Gastroesophageal sphincter (tissue), 4 donors: ENCODE results near the gene CCDC34. TPM values are rescaled to one million over a fixed set of nuclear protein-coding genes. Genes with fewer than 3 reads are reported as not detected.
A peak's percentile ranks its signal among the peaks of the same experiment; 100 is the strongest.

Experiments
- ATAC-seq: fragments of 150-250 bp; one replicate; pipeline ENCODE4 v1.9.1; 2016; ENCODE audit warnings: mild to moderate bottlenecking, moderate library complexity
- H3K27ac ChIP-seq, 4 donors: fragments of 200-600 bp; sonication (generic) in 3 of 4; 1 replicate in 3 of 4; 2 replicates in 1 of 4; pipeline ENCODE4 v1.5.1; 2016 to 2019
- H3K27me3 ChIP-seq: fragments of 200-600 bp; sonication (generic); one replicate; pipeline ENCODE4 v1.5.1; 2019
- H3K36me3 ChIP-seq, 2 donors: fragments of 200-600 bp; sonication (generic); one replicate each; pipeline ENCODE4 v1.5.1; 2019; ENCODE audit warnings: control low read depth in 1 of 2
- H3K4me1 ChIP-seq, 3 donors: fragments of 200-600 bp; sonication (generic); 1 replicate in 2 of 3; 2 replicates in 1 of 3; pipeline ENCODE4 v1.5.1; 2016 to 2019; ENCODE audit warnings: control low read depth in 2 of 3
- H3K4me3 ChIP-seq, 2 donors: fragments of 200-600 bp; sonication (generic); one replicate each; pipeline ENCODE4 v1.5.1; 2019; ENCODE audit warnings: mild to moderate bottlenecking in 1 of 2, moderate library complexity in 1 of 2
- H3K9me3 ChIP-seq, 3 donors: fragments of 200-600 bp; sonication (generic); one replicate each; pipeline ENCODE4 v1.5.1; 2017 to 2019; ENCODE audit warnings: control low read depth in 2 of 3
- EP300 ChIP-seq: sonication (generic); formaldehyde crosslinking; IDR thresholded peaks from one replicate; pipeline ENCODE4 v1.6.1; 2017; ENCODE audit warnings: antibody characterized with exemption, mild to moderate bottlenecking
- POLR2A ChIP-seq, 2 donors: fragments of 450-650 bp; IDR thresholded peaks; one replicate each; pipeline ENCODE4 v1.6.1; 2017; ENCODE audit warnings: antibody characterized with exemption in 2 of 2, mild to moderate bottlenecking in 2 of 2, moderate library complexity in 1 of 2
- POLR2AphosphoS5 ChIP-seq: sonication (generic); formaldehyde crosslinking; IDR thresholded peaks from one replicate; pipeline ENCODE4 v1.6.1; 2017; ENCODE audit warnings: antibody characterized with exemption
- WGBS, 2 donors: methylation state at CpG; one replicate each; pipeline ENCODE4 v1.1.5; 2018; ENCODE audit warnings: low coverage in 1 of 2; 5-methylcytosine and 5-hydroxymethylcytosine counted together
- total RNA-seq, 4 donors: library from RNA; depleted of rRNA; stranded (reverse); fragments of >200 nt; gene quantifications; one replicate each; pipeline ENCODE4 v1.1.0, GENCODE V29; 2016
- TF ChIP-seq, protein P1 (sequence below), 4 experiments: fragments of 200-600 bp in 2 of 4; fragments of 450-650 bp in 2 of 4; sonication (generic) in 1 of 4; IDR thresholded peaks; one replicate each; pipeline ENCODE4 v1.5.1; 2017 to 2019; ENCODE audit warnings: antibody characterized with exemption in 4 of 4, mild to moderate bottlenecking in 2 of 4, moderate library complexity in 2 of 4

CCDC34 gene, protein sequence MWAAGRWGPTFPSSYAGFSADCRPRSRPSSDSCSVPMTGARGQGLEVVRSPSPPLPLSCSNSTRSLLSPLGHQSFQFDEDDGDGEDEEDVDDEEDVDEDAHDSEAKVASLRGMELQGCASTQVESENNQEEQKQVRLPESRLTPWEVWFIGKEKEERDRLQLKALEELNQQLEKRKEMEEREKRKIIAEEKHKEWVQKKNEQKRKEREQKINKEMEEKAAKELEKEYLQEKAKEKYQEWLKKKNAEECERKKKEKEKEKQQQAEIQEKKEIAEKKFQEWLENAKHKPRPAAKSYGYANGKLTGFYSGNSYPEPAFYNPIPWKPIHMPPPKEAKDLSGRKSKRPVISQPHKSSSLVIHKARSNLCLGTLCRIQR
- 1 to 10 TPM in 3 of 4 donors, under 1 TPM in 1; 0.78 to 1.3 (median 1.1) TPM for total RNA-seq

DNA sequence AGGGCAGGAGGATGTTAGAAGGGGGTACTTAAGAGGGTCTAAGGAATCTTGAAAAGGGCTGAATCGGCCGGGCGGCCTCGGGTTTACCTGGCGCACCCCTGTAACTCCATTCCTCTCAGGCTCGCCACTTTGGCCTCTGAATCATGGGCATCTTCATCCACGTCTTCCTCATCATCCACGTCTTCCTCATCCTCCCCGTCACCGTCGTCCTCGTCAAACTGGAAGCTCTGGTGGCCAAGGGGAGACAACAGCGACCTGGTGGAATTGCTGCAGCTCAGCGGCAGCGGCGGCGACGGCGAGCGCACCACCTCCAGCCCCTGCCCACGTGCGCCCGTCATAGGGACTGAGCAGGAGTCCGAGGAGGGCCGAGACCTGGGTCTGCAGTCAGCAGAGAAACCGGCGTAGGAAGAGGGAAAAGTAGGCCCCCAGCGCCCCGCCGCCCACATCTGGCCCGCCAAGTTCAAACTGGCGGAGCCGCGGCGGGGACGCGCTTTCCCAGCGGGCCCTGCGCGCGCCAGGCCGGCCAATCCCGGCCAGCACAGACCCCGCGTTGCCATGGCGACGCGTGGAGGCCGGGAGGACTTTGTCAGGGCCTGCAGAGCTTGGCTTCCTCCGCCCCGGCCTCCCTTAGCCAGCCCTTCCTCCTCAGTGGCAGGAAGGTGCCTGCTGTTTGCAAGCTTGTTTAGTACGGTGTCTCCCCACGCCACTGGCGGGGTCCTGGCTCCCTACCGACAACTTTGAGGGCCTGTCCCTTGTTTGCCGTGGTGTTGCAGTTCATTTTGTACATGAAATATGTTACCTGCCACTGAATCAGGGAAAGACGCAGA lies at the start of gene CCDC34:
Gene CCDC34, minus strand, starts transcription at position 467 of the 827 bp plus-strand sequence. Its CDS starts 21 bp downstream, at position 446.
- Histone ChIP-seq H3K36me3 (peaks cover 0 to 6% of the 10 kb centered on the region in 2 donors), H3K27ac (peak within 1 kb of the TSS in 3 of 4 donors; percentile 21 to 70 (median 22)), H3K9me3 (no peaks in the 10 kb centered on the region), H3K4me1 (peaks cover 0 to 16% (median 7%) of the 10 kb centered on the region in 3 donors), H3K4me3 (peak within 1 kb of the TSS; percentile 47 to 72), H3K27me3 (no peaks in the 10 kb centered on the region)
- peak; percentile 98 for ATAC-seq
- WGBS, 2 donors: 0 to 2% methylated on average over 11 to 12 of the region's 57 CpGs
- TF ChIP-seq POLR2AphosphoS5 (peak; percentile 28), EP300 (no peak)
- TF ChIP-seq, protein P1, sequence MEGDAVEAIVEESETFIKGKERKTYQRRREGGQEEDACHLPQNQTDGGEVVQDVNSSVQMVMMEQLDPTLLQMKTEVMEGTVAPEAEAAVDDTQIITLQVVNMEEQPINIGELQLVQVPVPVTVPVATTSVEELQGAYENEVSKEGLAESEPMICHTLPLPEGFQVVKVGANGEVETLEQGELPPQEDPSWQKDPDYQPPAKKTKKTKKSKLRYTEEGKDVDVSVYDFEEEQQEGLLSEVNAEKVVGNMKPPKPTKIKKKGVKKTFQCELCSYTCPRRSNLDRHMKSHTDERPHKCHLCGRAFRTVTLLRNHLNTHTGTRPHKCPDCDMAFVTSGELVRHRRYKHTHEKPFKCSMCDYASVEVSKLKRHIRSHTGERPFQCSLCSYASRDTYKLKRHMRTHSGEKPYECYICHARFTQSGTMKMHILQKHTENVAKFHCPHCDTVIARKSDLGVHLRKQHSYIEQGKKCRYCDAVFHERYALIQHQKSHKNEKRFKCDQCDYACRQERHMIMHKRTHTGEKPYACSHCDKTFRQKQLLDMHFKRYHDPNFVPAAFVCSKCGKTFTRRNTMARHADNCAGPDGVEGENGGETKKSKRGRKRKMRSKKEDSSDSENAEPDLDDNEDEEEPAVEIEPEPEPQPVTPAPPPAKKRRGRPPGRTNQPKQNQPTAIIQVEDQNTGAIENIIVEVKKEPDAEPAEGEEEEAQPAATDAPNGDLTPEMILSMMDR (IDR thresholded peaks at IDR 0.05): peak in 2 of 4 experiments; percentile 11 to 15

DNA sequence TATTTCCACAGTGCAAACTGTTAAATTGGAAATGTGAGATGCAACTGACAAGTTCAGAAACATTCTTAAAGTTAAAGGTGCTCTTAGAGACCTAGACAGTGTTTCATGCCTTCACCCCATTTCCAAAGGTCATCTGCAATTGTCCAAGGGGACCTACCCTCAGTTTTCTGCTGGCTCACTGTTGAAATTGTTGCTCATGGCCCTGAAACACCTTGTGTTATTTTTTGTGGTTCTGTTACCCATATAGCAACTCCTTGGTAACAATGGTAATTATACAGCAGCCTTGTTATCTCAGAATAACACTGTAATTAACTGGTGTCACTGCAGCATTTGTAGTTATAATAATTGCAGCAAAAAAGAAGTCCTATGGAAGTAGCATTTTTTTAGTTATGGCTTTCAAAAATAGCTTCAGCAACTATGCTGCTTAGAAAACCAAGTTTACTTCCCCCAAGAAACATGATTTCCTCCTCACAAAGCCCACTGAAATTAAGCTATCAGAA lies 49.2 kb upstream of the CCDC34 start:
- Histone ChIP-seq H3K27me3 (no peaks in the 10 kb centered on the region), H3K4me1 (no peaks in the 10 kb centered on the region), H3K9me3 (no peaks in the 10 kb centered on the region), H3K27ac (no peak overlapping the region), H3K36me3 (no peaks in the 10 kb centered on the region), H3K4me3 (no peak overlapping the region)
- ATAC-seq: no peak
- no peak for TF ChIP-seq EP300
- no peak for TF ChIP-seq POLR2AphosphoS5
- TF ChIP-seq POLR2A (IDR thresholded peaks at IDR 0.05): no peak
- TF ChIP-seq, protein P1 (IDR thresholded peaks at IDR 0.05): no peak

DNA sequence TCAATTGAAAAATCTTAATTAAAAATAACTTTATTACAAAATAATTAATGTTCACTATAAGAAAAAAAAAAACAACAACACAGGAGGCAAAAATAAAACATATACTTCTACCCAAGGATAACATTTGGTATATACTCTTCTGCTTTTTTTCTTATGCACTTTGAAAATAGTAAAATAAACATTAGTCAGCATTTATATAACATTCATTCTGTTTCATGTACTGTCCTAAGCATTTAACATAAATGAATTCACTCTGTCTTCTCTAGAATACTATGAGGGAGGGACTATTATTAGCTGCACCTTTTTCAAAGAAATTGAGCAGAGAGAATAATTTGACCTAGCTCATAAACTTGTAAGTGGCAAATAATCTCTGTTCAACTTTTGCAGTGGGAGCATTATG lies 48.3 kb upstream of the CCDC34 start:
- no peak for ATAC-seq
- Histone ChIP-seq H3K27ac (no peak overlapping the region), H3K9me3 (no peaks in the 10 kb centered on the region), H3K4me1 (no peaks in the 10 kb centered on the region), H3K36me3 (no peaks in the 10 kb centered on the region), H3K4me3 (no peak overlapping the region), H3K27me3 (no peaks in the 10 kb centered on the region)
- no peak for TF ChIP-seq POLR2AphosphoS5
- no peak for TF ChIP-seq POLR2A (IDR thresholded peaks at IDR 0.05)
- TF ChIP-seq, protein P1 (IDR thresholded peaks at IDR 0.05): no peak
- TF ChIP-seq EP300: no peak

DNA sequence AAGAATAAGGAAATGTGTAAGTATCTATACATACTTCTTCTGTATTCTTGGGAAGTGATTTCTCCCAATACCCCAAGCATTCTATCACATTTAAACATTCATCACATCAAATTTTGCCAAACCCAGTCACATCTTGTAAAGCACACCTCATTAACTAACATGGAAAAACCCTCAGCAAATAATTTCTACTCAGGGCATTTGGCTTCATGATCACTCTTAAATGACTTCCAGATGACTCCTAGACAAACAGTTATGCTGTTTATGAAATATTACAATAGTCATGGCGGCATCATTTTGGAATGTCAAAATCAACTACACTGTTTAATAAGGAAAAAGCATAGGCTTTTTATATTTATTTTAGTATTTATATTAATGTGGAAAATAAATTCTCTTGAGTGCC lies 47.3 kb upstream of the CCDC34 start:
- H3K4me1 ChIP-seq: no peaks in the 10 kb centered on the region
- no peak overlapping the region for H3K4me3 ChIP-seq
- H3K9me3 ChIP-seq: no peaks in the 10 kb centered on the region
- no peak for ATAC-seq
- no peak overlapping the region for H3K27ac ChIP-seq
- TF ChIP-seq POLR2AphosphoS5 (no peak), POLR2A (IDR thresholded peaks at IDR 0.05) (no peak), EP300 (no peak)
- TF ChIP-seq, protein P1 (IDR thresholded peaks at IDR 0.05): no peak
- WGBS, 2 donors: 63 to 89% methylated on average over 1 of the region's 1 CpG
- no peaks in the 10 kb centered on the region for H3K27me3 ChIP-seq
- H3K36me3 ChIP-seq: no peaks in the 10 kb centered on the region
